ENCODE data around the gene PAPPA.

DNA sequence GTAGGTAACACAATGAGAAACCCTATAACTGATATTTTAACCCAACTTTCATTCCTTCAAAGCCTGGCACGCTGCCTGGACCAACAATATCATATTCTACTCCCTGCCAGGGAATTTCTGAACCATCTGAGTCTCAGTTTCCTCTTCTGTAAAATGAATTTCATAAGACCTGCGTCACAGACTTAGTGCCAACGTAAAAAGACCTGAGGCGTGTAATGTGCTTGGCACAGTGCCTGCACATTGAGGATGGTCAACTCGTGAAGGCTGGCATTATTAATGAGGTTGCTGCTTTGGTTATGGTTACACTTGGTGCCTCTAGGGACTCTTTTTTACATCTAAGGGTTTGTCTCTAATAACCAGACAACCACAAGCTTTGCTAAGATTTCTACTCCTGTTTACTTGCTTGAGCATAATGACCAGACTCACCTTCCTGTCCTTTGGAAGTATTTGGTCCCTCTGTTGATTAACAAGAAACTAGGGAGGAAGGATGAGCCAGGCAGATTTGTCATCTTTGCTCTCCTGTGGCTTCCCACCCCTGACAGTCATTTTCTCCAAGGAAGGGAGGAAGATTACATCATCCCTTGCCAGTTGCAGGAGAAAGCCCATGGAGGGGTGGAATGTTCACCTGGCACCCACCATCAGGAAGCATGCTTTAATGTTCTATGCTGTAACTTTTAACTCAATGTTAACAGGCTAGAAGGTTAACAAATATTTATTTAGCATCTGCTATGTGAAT is 79.0 kb downstream of the PAPPA start:
- TF ChIP-seq, protein P1, sequence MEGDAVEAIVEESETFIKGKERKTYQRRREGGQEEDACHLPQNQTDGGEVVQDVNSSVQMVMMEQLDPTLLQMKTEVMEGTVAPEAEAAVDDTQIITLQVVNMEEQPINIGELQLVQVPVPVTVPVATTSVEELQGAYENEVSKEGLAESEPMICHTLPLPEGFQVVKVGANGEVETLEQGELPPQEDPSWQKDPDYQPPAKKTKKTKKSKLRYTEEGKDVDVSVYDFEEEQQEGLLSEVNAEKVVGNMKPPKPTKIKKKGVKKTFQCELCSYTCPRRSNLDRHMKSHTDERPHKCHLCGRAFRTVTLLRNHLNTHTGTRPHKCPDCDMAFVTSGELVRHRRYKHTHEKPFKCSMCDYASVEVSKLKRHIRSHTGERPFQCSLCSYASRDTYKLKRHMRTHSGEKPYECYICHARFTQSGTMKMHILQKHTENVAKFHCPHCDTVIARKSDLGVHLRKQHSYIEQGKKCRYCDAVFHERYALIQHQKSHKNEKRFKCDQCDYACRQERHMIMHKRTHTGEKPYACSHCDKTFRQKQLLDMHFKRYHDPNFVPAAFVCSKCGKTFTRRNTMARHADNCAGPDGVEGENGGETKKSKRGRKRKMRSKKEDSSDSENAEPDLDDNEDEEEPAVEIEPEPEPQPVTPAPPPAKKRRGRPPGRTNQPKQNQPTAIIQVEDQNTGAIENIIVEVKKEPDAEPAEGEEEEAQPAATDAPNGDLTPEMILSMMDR (IDR thresholded peaks at IDR 0.05) = no peak
- TF ChIP-seq POLR2A (IDR thresholded peaks at IDR 0.05) = no peak

Measured in uterus (tissue), 2 donors.